ENCODE measurements around the gene LGSN.
"Not testable (repeated sequence)": the region's sequence is repeated elsewhere in the genome, so short reads cannot be mapped to it uniquely, and the experiment has no call there.

LGSN gene

DNA sequence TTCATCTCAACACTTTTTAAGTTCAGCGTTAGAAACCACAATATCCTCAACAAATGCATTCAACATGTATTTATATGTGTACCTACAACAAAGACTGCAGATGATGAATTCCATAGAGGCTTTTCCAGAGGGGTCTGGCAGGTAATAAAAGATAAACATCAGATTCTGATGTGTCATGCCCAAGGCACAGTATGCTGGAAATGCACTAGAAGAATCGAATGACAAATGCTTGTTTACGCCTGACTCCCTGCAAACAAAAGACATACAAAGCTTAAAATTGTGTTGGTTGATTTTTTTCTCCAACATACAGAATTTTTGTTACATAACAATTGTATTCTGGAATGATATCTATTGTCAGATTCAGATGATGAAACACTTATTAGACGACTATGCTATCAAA is at the start of gene LGSN:
TSS of gene LGSN (minus strand) at position 45 of the 400 bp plus-strand sequence. CDS start at position 5, 40 bp downstream.
- DNase-seq (ENCODE audit: low read depth in 2 of 2, low spot score in 1 of 2): no peak

DNA sequence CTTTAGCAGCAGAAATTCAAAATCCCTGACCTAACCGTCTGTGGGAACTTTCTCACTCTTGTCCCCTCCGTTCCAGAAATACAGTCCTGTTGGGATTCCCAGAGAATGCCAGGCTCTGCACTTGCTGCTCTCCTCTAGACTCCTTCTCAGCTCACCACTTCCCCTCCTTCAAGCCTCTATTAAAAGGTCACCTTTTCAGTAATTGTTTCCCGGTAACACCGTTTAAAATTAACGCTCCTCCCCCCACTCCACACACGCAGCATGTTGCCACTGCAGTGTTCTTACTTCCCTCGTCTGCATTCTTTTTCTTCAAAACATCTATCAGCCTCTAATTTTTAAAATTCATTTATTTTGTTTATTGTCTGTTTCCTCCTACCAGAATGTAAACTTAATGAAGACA is 48.6 kb upstream of the LGSN start:
- DNase-seq (ENCODE audit: low read depth in 2 of 2, low spot score in 1 of 2): no peak

DNA sequence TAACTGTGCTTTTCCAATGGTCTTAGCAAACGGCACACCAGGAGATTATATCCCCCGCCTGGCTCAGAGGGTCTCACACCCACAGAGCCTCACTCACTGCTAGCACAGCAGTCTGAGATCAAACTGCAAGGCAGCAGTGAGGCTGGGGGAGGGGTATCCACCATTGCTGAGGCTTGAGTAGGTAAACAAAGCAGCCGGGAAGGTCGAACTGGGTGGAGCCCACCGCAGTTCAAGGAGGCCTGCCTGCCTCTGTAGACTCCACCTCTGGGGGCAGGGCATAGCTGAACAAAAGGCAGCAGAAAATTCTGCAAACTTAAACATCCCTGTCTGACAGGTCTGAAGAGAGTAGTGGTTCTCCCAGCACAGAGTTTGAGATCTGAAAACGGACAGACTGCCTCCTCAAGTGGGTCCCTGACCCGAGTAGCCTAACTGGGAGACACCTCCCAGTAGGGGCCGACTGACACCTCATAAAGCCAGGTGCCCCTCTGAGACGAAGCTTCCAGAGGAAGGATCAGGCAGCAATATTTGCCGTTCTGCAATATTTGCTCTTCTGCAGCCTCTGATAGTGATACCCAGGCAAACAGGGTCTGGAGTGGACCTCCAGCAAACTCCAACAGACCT is 42.8 kb upstream of the LGSN start:
- not testable (repeated sequence) for DNase-seq (ENCODE audit: low read depth in 2 of 2, low spot score in 1 of 2)

GRCh38 chr6:63357384-63357783 is 37.6 kb upstream of the LGSN start:
- DNase-seq (ENCODE audit: low read depth in 2 of 2, low spot score in 1 of 2): not testable (repeated sequence)

- no peak for DNase-seq (ENCODE audit: low read depth in 2 of 2, low spot score in 1 of 2)
Observed at GRCh38 chr6:63355632-63356031, 35.8 kb upstream of the LGSN start.

DNA sequence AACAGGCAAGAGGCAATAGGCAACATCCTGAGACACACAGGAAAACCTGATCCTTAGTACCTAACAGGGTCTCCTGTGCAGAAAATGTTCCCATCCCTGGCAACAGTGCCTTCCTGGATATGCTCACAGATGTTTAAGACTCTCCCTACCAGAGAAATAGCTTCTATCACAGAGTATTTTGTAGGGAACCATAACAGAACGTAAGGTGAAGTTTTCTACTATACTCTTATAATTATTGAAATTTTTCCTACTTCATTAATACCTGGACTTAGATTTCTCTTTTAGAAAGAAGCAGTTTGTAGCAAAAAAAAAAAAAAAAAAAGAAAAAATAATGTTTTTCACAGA is 33.5 kb upstream of the LGSN start:
- DNase-seq (ENCODE audit: low read depth in 2 of 2, low spot score in 1 of 2): no peak

GRCh38 chr6:63352544-63353285 is 32.9 kb upstream of the LGSN start:
- no peak for DNase-seq (ENCODE audit: low read depth in 2 of 2, low spot score in 1 of 2)

DNA sequence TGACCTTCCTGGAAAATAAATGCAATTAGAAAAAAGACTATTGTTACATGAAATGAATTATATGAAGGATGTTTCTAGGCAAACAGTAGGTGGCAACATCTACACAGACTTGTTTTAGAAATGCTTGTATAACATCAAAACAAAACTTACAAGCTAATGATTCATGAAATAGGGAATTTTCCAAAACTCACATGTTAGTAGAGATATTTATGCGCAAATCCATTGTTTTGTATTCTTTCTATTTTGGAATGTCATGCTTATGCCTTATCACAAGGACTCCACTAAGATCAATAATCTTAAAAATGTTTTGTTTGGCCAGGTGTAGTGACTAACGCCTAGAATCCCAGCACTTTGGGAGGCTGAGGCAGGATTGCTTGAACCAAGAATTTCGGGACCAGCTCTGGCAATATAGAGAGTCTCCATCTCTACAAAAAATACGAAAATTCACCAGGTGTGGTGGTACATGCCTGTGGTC is 32.3 kb upstream of the LGSN start:
- DNase-seq (ENCODE audit: low read depth in 2 of 2, low spot score in 1 of 2): no peak

GRCh38 chr6:63349401-63349800 is 29.6 kb upstream of the LGSN start:
- DNase-seq (ENCODE audit: low read depth in 2 of 2, low spot score in 1 of 2): no peak

DNA sequence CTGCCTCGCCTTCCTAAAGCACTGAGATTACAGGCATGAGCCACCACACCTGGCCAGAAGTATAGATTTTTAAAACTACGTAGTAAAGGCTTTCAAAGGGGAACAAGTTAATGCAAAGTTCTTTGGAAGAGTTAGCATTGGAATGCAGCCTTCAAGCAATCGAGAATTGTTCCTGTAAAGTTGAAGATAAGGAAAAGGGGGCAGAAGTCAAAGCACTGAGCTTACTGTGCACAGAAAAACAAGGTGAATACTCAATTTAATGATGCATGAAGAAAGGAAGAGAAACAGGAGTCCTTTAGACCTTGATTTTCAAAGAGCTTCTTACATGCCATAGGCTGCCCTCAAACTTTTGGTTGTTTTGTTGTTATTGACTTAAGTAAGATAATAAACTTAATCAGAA is 29.1 kb upstream of the LGSN start:
- no peak for DNase-seq (ENCODE audit: low read depth in 2 of 2, low spot score in 1 of 2)

DNA sequence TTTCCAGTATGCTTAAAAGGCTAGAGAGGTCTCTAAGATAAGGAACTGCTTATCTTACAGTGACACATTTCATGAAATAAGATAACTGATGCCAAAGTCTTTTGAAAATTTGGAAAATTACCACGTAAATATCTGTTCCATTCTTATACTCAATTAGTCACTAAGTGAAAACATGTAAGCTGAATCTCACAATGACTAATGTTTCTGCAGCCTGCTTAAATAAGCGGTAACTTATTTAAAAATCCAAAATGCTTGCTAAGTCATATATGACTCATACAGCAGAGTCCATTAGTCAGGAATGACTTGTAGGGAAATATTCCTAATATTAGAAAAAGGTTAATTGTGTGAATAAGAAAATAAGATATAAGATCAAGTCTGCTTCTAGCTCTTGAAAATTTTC is 27.8 kb upstream of the LGSN start:
- DNase-seq (ENCODE audit: low read depth in 2 of 2, low spot score in 1 of 2): no peak

DNA sequence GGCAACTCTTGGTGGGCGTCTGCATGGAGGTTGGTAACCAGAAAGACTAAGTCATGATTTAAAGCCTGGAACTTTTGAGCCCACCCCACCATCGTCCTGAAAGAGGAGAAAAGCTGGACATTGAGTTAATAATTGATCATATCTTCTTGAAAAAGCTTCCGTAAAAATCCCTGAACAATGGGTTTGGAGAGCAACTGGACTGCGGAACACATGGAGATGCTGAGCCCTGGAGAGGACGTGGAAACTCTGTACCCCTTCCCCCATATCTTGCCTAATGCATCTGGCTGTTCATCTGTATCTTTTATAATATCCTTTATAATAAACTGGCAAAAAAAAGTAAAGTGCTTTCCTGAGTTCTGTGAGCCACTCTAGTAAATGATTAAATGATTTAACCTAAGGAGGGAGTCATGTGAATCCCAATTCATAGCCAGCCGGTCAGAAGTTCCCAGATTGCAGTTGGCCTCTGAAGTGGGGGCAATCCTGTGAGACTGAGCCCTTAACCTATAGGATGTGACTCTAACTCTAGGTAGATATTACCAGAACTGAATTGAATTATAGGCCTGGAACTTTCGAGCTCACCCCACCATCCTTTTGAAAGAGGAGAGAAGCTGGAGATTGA is 26.5 kb upstream of the LGSN start:
- DNase-seq (ENCODE audit: low read depth in 2 of 2, low spot score in 1 of 2): no peak

DNA sequence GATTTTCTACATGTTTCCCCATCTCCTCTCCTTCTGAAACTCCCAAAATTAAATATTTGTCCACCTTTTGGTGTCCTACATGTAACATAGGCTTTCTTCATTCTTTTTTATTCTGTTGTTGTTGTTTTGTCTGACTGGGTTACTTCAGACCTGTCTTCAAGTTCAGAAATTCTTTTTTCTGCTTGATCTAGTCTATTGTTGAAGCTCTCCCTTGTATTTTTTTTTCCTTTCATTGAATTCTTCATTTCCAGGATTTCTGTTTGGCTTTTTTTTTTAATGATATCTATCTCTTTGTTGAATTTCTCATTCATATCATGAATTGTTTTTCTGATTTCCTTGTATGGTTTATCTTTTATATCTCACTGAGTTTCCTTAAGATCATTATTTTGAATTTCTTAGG is 20.6 kb upstream of the LGSN start:
- no peak for DNase-seq (ENCODE audit: low read depth in 2 of 2, low spot score in 1 of 2)

- DNase-seq (ENCODE audit: low read depth in 2 of 2, low spot score in 1 of 2): not testable (repeated sequence)
Observed at GRCh38 chr6:63334652-63335051, 14.9 kb upstream of the LGSN start.

GRCh38 chr6:63333440-63333839 is 13.7 kb upstream of the LGSN start:
- DNase-seq (ENCODE audit: low read depth in 2 of 2, low spot score in 1 of 2): no peak

GRCh38 chr6:63326630-63327029 is 6.8 kb upstream of the LGSN start:
- not testable (repeated sequence) for DNase-seq (ENCODE audit: low read depth in 2 of 2, low spot score in 1 of 2)

GRCh38 chr6:63322981-63323380 is 3.2 kb upstream of the LGSN start:
- DNase-seq (ENCODE audit: low read depth in 2 of 2, low spot score in 1 of 2): no peak

DNA sequence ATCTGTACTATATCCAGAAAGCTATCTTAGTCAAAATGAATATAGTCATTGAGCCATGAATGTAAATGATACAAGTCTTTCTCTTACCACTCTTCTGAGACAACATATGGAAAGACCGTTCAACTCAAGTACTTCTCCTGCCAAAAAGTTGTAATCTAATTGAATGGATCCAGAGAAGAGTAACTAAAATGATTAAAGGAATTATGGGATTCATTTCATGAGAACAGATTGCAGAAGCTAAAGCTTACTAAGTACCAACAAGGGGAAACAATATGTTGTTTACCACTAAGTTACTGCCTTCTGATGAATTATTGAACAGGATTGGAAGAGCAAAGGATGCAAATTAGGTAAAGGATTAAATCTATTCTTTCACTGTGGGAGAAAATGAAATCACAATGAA is 2.0 kb upstream of the LGSN start:
- no peak for DNase-seq (ENCODE audit: low read depth in 2 of 2, low spot score in 1 of 2)

GRCh38 chr6:63317641-63318040 is 2.1 kb downstream of the LGSN start:
- no peak for DNase-seq (ENCODE audit: low read depth in 2 of 2, low spot score in 1 of 2)

- no peak for DNase-seq (ENCODE audit: low read depth in 2 of 2, low spot score in 1 of 2)
Observed at GRCh38 chr6:63316113-63316512, 3.7 kb downstream of the LGSN start.

- DNase-seq (ENCODE audit: low read depth in 2 of 2, low spot score in 1 of 2): no peak
Observed at GRCh38 chr6:63313111-63313510, 6.7 kb downstream of the LGSN start.

GRCh38 chr6:63307581-63308246 is 12.1 kb downstream of the LGSN start:
- no peak for DNase-seq (ENCODE audit: low read depth in 2 of 2, low spot score in 1 of 2)

Measured in stimulated activated CD8-positive, alpha-beta memory T cell treated with anti-CD3 and anti-CD28 coated beads, Interleukin-4, amount 100 ng/mL, for 1 hour (primary cell).